K562 (cell line): ENCODE results near the gene NKX2-2. TPM values are rescaled to one million over a fixed set of nuclear protein-coding genes. Genes with fewer than 3 reads are reported as not detected.

Source experiments
- ATAC-seq: fragments of 200-7000 bp; cut with Tn5 transposase; 3 replicates; pipeline ENCODE4 v1.9.1; 2020; ENCODE audit warnings: moderate library complexity
- BruUV-seq: library from RNA; stranded (reverse); fragments of 400-500 nt; replicated peaks from 2 replicates; lab custom pipeline; 2021; lab: Mats Ljungman, UMichigan
- CTCF ChIA-PET: fragments of 300-600 bp; formaldehyde crosslinking; extraction: SDS; loops from one replicate; lab custom pipeline; 2021; ENCODE audit warnings: low intra/inter-chr PET ratio; lab: Yijun Ruan, JAX
- POLR2A ChIA-PET: fragments of 300-600, 350-650 bp; sonication (Branson Sonifier 250); formaldehyde crosslinking; extraction: SDS; loops from one replicate; lab custom pipeline; 2021; ENCODE audit warnings: antibody characterized with exemption, inconsistent platforms; lab: Yijun Ruan, JAX
- DNase-seq, 4 experiments: peaks; one replicate each; pipeline versions ENCODE4 v3.0.0 to v3.0.0-alpha.2; 2011 to 2018; ENCODE audit warnings: low spot score in 3 of 4, mixed read lengths in 3 of 4; ENCODE audit errors: extremely low read depth in 1 of 4
- FAIRE-seq: peaks from 2 replicates; lab custom pipeline; 2011; peaks lifted over from hg19 to GRCh38; lab: Jason Lieb, UNC
- H2AFZ ChIP-seq: 2 replicates; pipeline ENCODE4 v1.6.0; 2011; ENCODE audit warnings: low read depth, low read length, control low read depth, inconsistent platforms
- H3K27ac ChIP-seq: fragments of 200-600 bp; 3 replicates; pipeline ENCODE4 v1.8.0; 2011; ENCODE audit warnings: low read depth, mild to moderate bottlenecking, control low read depth, inconsistent platforms, low read length, moderate library complexity, mixed read lengths; ENCODE audit errors: extremely low read depth
- H3K27me3 ChIP-seq, 2 experiments: fragments of 300-600 bp in 1 of 2; 2 replicates in 1 of 2; 3 replicates in 1 of 2; pipeline versions ENCODE4 v1.6.0 to v1.8.0; 2011; ENCODE audit warnings: inconsistent platforms in 2 of 2, low read length in 2 of 2, mild to moderate bottlenecking in 1 of 2, mixed read lengths in 1 of 2, moderate library complexity in 1 of 2; ENCODE audit not compliant: control insufficient read depth in 2 of 2, insufficient read depth in 2 of 2
- H3K36me3 ChIP-seq: fragments of 300-600 bp; 3 replicates; pipeline ENCODE4 v1.8.0; 2011; ENCODE audit warnings: mild to moderate bottlenecking, low read length, inconsistent platforms; ENCODE audit not compliant: control insufficient read depth, insufficient read depth
- H3K4me1 ChIP-seq, 2 experiments: fragments of 200-600 bp in 1 of 2; replicated peaks in 1 of 2; 2 replicates in 1 of 2; 3 replicates in 1 of 2; pipeline versions ENCODE4 v1.5.1 to v1.8.0; 2011; ENCODE audit warnings: inconsistent platforms in 2 of 2, low read length in 2 of 2, mild to moderate bottlenecking in 1 of 2, mixed read lengths in 1 of 2, moderate library complexity in 1 of 2; ENCODE audit not compliant: control insufficient read depth in 2 of 2, insufficient read depth in 2 of 2
- H3K4me2 ChIP-seq: 2 replicates; pipeline ENCODE4 v1.6.1; 2011; ENCODE audit warnings: low read length, control low read depth, inconsistent platforms, mixed read lengths; ENCODE audit not compliant: insufficient read depth
- H3K4me3 ChIP-seq: fragments of 200-600 bp; sonication (generic), shearing (Covaris generic); 2 replicates; pipeline ENCODE4 v1.5.1; 2016; ENCODE audit warnings: control low read depth, inconsistent platforms
- H3K79me2 ChIP-seq: fragments of 200-600 bp; 3 replicates; pipeline ENCODE4 v1.8.0; 2011; ENCODE audit warnings: low read length, inconsistent platforms; ENCODE audit not compliant: control insufficient read depth, insufficient read depth
- H3K9ac ChIP-seq, 2 experiments: 2 replicates each; pipeline versions ENCODE4 v1.6.0 to v1.6.1; 2011; ENCODE audit warnings: low read depth in 2 of 2, low read length in 2 of 2, control low read depth in 1 of 2, inconsistent platforms in 1 of 2, mild to moderate bottlenecking in 1 of 2, mixed read lengths in 1 of 2; ENCODE audit not compliant: insufficient read depth in 1 of 2
- H3K9me1 ChIP-seq: one replicate; pipeline ENCODE4 v1.6.0; 2011; ENCODE audit warnings: inconsistent platforms, mild to moderate bottlenecking, low read length, moderate library complexity; ENCODE audit not compliant: control insufficient read depth, insufficient read depth
- H3K9me3 ChIP-seq: replicated peaks from 2 replicates; pipeline ENCODE4 v1.5.1; 2011; ENCODE audit warnings: low read depth, low read length, inconsistent platforms; ENCODE audit not compliant: control insufficient read depth, insufficient read depth
- H4K20me1 ChIP-seq: replicated peaks from 2 replicates; pipeline ENCODE4 v1.6.1; 2011; ENCODE audit warnings: low read length, inconsistent platforms, mixed read lengths; ENCODE audit not compliant: control insufficient read depth, insufficient read depth
- ARID2 ChIP-seq: fragments of 450-650 bp; IDR thresholded peaks from 2 replicates; pipeline ENCODE4 v1.6.1; 2017; ENCODE audit warnings: antibody characterized with exemption, mild to moderate bottlenecking
- CBX8 ChIP-seq: fragments of 200-600 bp; sonication (generic); IDR thresholded peaks from 2 replicates; pipeline ENCODE4 v1.6.1; 2012; ENCODE audit warnings: borderline replicate concordance, mixed run types, low read depth, mild to moderate bottlenecking, moderate library complexity, mixed read lengths, low read length, control low read depth, inconsistent platforms; ENCODE audit not compliant: poor library complexity, severe bottlenecking; ENCODE audit errors: extremely low read depth
- CTBP1 ChIP-seq: fragments of 450-650 bp; IDR thresholded peaks from 2 replicates; pipeline ENCODE4 v1.6.1; 2016; ENCODE audit warnings: borderline replicate concordance
- HOMEZ ChIP-seq: fragments of 250-450 bp; sonication (Bioruptor Pico); IDR thresholded peaks from 2 replicates; pipeline ENCODE4 v1.4.0; 2020; ENCODE audit warnings: mild to moderate bottlenecking, moderate library complexity
- JUN ChIP-seq, 2 experiments: sonication (generic) in 1 of 2; formaldehyde crosslinking in 1 of 2; IDR thresholded peaks; 2 replicates each; pipeline versions ENCODE4 v1.6.1 to v1.8.0; 2012 to 2022; ENCODE audit warnings: borderline replicate concordance in 2 of 2, mild to moderate bottlenecking in 2 of 2, improper control_type of control experiment in 1 of 2, low read depth in 1 of 2, low read length in 1 of 2, missing genetic modification reagents in 1 of 2
- NFXL1 ChIP-seq: fragments of 450-650 bp; formaldehyde crosslinking; IDR thresholded peaks from 2 replicates; pipeline ENCODE4 v1.4.0; 2021; ENCODE audit warnings: mild to moderate bottlenecking
- PHB2 ChIP-seq: fragments of 450-650 bp; IDR thresholded peaks from 2 replicates; pipeline ENCODE4 v1.6.1; 2017; ENCODE audit warnings: low read depth
- POLR2A ChIP-seq: fragments of 450-650 bp; conservative IDR thresholded peaks from 2 replicates; pipeline ENCODE4 v1.6.1; 2016
- POLR2H ChIP-seq: IDR thresholded peaks from 2 replicates; pipeline ENCODE4 v1.6.1; 2016; ENCODE audit warnings: missing genetic modification characterization, low read depth, mild to moderate bottlenecking, control low read depth, missing compliant biosample characterization, moderate library complexity
- PTBP1 ChIP-seq: fragments of 200-400 bp; formaldehyde crosslinking; IDR thresholded peaks from 2 replicates; pipeline ENCODE4 v1.6.1; 2017; ENCODE audit warnings: low read depth, low read length
- THRB ChIP-seq: fragments of 450-650 bp; formaldehyde crosslinking; conservative IDR thresholded peaks from 2 replicates; pipeline ENCODE4 v1.4.0; 2022; ENCODE audit warnings: mild to moderate bottlenecking, missing genetic modification characterization
- ZBTB34 ChIP-seq: fragments of 250-450 bp; sonication (Bioruptor Pico); IDR thresholded peaks from 2 replicates; pipeline ENCODE4 v1.8.0; 2021; ENCODE audit warnings: mild to moderate bottlenecking, moderate library complexity
- ZNF280B ChIP-seq: fragments of 250-450 bp; sonication (Bioruptor Pico); IDR thresholded peaks from 2 replicates; pipeline ENCODE4 v1.5.1; 2021; ENCODE audit warnings: mild to moderate bottlenecking
- ZNF347 ChIP-seq: fragments of 450-650 bp; formaldehyde crosslinking; IDR thresholded peaks from 2 replicates; pipeline ENCODE4 v1.4.0; 2020; ENCODE audit warnings: low read depth, mild to moderate bottlenecking, moderate library complexity
- WGBS: fragments of 100-300 bp; shearing (Covaris generic); methylation state at CpG from one replicate; pipeline ENCODE4 v1.1.6; 2016; ENCODE audit warnings: low coverage, mixed read lengths; ENCODE audit not compliant: insufficient coverage; ENCODE audit errors: missing lambda C conversion rate; 5-methylcytosine and 5-hydroxymethylcytosine counted together
- in situ Hi-C: fragments of 300-500 bp; cut with MboI; formaldehyde crosslinking; loops from 4 replicates; pipeline ENCODE4 v1.15.0; 2018; ENCODE audit warnings: inconsistent platforms, mixed read lengths
- intact Hi-C: fragments of 100-400 bp; cut with micrococcal nuclease; formaldehyde crosslinking; loops from 2 replicates; pipeline ENCODE4 v1.14.2; 2022
- polyA plus RNA-seq, 8 experiments: library from polyadenylated mRNA; depleted of rRNA in 4 of 8; stranded (reverse) in 5 of 8; unstranded in 3 of 8; fragments of >200 nt; fragmentation: Nextera tagmentation in 2 of 8; fragmentation: Illumina TruSeq in 1 of 8; extraction: Ambion mirVana in 2 of 8; extraction: Trizol in 1 of 8; gene quantifications; 2 replicates each; pipeline versions ENCODE4 v1.2.1 to v1.2.3, GENCODE V29; 2011 to 2014; ENCODE audit warnings: inconsistent platforms in 1 of 8, missing spikeins in 1 of 8
- total RNA-seq, 7 experiments: library from RNA; depleted of rRNA in 6 of 7; stranded (reverse); fragments of >200 nt in 6 of 7; fragmentation: Illumina TruSeq in 2 of 7; extraction: Trizol in 2 of 7; gene quantifications; 2 replicates each; pipeline versions ENCODE4 v1.2.1 to v1.2.3, GENCODE V29; 2011 to 2021; ENCODE audit warnings: low replicate concordance in 1 of 7

The NKX2-2 gene
- total and polyA plus RNA-seq, 9 of the 15 experiments (the other 6 are each of a cell fraction or from before 2014, with no cell fraction given) = 0.04 TPM; not detected in 8

GRCh38 chr20:21555470-21556120 lies 41.7 kb upstream of the NKX2-2 start (continued):
- no peak for TF ChIP-seq ZNF280B (CRISPR knock-in tag)
- no peak for TF ChIP-seq JUN (IDR thresholded peaks at IDR 0.05; ENCODE audit: borderline replicate concordance, low read depth, low read length)
- TF ChIP-seq JUN (CRISPR knock-in tag; IDR thresholded peaks at IDR 0.05; ENCODE audit: borderline replicate concordance) = no peak
- TF ChIP-seq POLR2A = no peak
- TF ChIP-seq, all 486 proteins: peak for 0

GRCh38 chr20:21554985-21555384 lies 41.1 kb upstream of the NKX2-2 start:
- ATAC-seq (no peak), DNase-seq (no peak), FAIRE-seq (no peak)
- H3K36me3 ChIP-seq = no peaks in the 10 kb centered on the region
- H3K9me3 ChIP-seq = no peaks in the 10 kb centered on the region
- ChIA-PET POLR2A (no interaction called here), CTCF (interaction anchor here (0.7 kb wide), 1 partner anchor 30 kb away, joined by 3 read pairs; no protein-coding TSS in a partner anchor)
- H4K20me1 ChIP-seq = no peaks in the 10 kb centered on the region
- no peak overlapping the region for H3K4me2 ChIP-seq
- H3K4me3 ChIP-seq = no peak overlapping the region
- 0% methylated on average over 5 of the region's 7 CpGs for WGBS
- H3K27me3 ChIP-seq = peaks cover under 1 to 4% of the 10 kb centered on the region in 2 experiments
- in situ Hi-C loops (no loop called here), intact Hi-C loops (no loop called here)
- no peaks in the 10 kb centered on the region for H3K4me1 ChIP-seq
- no peaks in the 10 kb centered on the region for H3K9me1 ChIP-seq
- no peak overlapping the region for H3K9ac ChIP-seq
- no peaks in the 10 kb centered on the region for H3K79me2 ChIP-seq
- BruUV-seq = no TSS peak
- no peak overlapping the region for H2AFZ ChIP-seq
- no peak overlapping the region for H3K27ac ChIP-seq
- TF ChIP-seq PHB2 (no peak), CTBP1 (no peak), ZBTB34 (no peak), NFXL1 (CRISPR knock-in tag) (no peak), ZNF347 (no peak), PTBP1 (no peak), THRB (no peak), HOMEZ (no peak), CBX8 (no peak), ARID2 (no peak), POLR2H (no peak)
